ENCODE data around the gene SERPINB2. TPM values are rescaled to one million over a fixed set of nuclear protein-coding genes. Genes with fewer than 3 reads are reported as not detected.

Gene SERPINB2
- total and polyA plus RNA-seq, 2 donors from 2014 or later: not detected

DNA sequence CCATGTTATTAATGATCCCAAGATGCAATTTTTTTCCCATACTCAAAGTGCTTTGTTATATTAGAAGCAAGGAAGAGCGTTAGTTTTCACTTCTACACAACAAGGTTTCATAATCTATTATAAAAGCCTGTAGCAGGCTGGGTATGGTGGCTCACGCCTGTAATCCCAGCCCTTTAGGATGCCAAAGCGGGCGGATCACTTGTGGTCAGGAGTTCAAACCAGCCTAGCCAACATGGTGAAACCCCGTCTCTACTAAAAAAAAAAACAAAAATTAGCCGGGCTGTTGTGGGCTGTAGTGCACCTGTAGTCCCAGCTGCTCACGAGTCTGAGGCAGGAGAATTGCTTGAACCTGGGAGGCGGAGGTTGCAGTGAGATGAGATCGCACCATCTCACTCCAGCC lies 19.0 kb upstream of the SERPINB2 start:
- DNase-seq: no peak
- Histone ChIP-seq H3K4me1 (ENCODE audit: control insufficient read depth in 2 of 3, insufficient read depth in 2 of 3, low read depth in 1 of 3, low read length in 3 of 3) (no peaks in the 10 kb centered on the region), H3K36me3 (ENCODE audit: control insufficient read depth in 2 of 3, insufficient read depth in 3 of 3, low read length in 3 of 3) (no peaks in the 10 kb centered on the region), H3K9me3 (ENCODE audit: control insufficient read depth in 2 of 3, insufficient read depth in 1 of 3, low read length in 3 of 3) (no peaks in the 10 kb centered on the region), H3K9ac (ENCODE audit: low read length in 3 of 3) (no peak overlapping the region), H3K27ac (ENCODE audit: low read depth in 2 of 2, low read length in 2 of 2) (no peak overlapping the region), H3K27me3 (ENCODE audit: control insufficient read depth, insufficient read depth, low read length) (no peaks in the 10 kb centered on the region), H3K4me3 (ENCODE audit: low read length in 3 of 3) (no peak overlapping the region)
- no peak for FAIRE-seq
- intact Hi-C loops (cut with DNase I): no loop called here
- TF ChIP-seq, protein P1, sequence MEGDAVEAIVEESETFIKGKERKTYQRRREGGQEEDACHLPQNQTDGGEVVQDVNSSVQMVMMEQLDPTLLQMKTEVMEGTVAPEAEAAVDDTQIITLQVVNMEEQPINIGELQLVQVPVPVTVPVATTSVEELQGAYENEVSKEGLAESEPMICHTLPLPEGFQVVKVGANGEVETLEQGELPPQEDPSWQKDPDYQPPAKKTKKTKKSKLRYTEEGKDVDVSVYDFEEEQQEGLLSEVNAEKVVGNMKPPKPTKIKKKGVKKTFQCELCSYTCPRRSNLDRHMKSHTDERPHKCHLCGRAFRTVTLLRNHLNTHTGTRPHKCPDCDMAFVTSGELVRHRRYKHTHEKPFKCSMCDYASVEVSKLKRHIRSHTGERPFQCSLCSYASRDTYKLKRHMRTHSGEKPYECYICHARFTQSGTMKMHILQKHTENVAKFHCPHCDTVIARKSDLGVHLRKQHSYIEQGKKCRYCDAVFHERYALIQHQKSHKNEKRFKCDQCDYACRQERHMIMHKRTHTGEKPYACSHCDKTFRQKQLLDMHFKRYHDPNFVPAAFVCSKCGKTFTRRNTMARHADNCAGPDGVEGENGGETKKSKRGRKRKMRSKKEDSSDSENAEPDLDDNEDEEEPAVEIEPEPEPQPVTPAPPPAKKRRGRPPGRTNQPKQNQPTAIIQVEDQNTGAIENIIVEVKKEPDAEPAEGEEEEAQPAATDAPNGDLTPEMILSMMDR (IDR thresholded peaks at IDR 0.05; ENCODE audit: borderline replicate concordance, extremely low read depth, insufficient read depth): no peak

DNA sequence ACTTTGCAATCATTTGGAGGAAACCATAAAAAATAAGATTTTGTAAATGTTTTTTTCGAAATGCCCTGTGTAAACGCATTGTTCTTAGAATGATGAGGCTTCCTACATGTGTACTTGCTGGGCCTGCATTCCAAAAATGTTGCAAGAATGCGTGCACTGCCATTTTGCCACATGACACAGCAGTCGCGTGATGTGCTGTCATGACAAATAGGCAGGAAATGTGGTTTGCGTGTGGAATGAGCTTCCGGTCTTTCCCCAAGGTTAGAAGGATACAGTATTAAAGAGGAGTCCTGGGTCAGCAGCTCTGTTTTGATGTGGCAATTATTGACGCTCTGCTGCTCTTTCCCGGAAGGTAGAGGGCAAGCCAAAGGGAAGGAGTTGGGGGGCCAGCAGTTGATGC lies 18.1 kb upstream of the SERPINB2 start:
- FAIRE-seq: no peak
- H3K27me3 ChIP-seq (ENCODE audit: control insufficient read depth, insufficient read depth, low read length): no peaks in the 10 kb centered on the region
- intact Hi-C loops (cut with DNase I): no loop called here
- no peaks in the 10 kb centered on the region for H3K36me3 ChIP-seq (ENCODE audit: control insufficient read depth in 2 of 3, insufficient read depth in 3 of 3, low read length in 3 of 3)
- no peaks in the 10 kb centered on the region for H3K9me3 ChIP-seq (ENCODE audit: control insufficient read depth in 2 of 3, insufficient read depth in 1 of 3, low read length in 3 of 3)
- TF ChIP-seq, protein P1 (IDR thresholded peaks at IDR 0.05; ENCODE audit: borderline replicate concordance, extremely low read depth, insufficient read depth): no peak
- no peak overlapping the region for H3K27ac ChIP-seq (ENCODE audit: low read depth in 2 of 2, low read length in 2 of 2)
- no peak overlapping the region for H3K4me3 ChIP-seq (ENCODE audit: low read length in 3 of 3)
- no peak for DNase-seq
- H3K4me1 ChIP-seq (ENCODE audit: control insufficient read depth in 2 of 3, insufficient read depth in 2 of 3, low read depth in 1 of 3, low read length in 3 of 3): no peaks in the 10 kb centered on the region
- H3K9ac ChIP-seq (ENCODE audit: low read length in 3 of 3): no peak overlapping the region

DNA sequence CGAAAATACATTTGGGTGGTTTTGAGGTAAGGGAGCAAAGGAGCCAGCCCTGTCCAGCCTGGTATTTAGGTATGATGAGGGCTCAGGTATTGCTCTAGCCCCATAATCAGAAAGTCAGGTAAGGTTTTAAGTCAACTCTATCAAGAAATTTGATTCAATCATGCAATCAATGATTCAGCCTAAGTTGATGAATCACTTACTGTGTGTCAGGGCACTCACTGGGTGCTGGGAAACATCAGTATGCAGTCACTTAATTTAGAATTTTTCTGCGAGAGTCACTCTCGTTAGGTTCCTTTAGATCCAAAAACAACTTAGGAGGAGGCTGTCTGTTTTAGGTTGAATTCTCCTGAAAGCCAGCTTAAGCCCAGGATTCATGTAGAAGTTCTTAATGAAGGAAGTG lies 17.7 kb upstream of the SERPINB2 start:
- no peak overlapping the region for H3K27ac ChIP-seq (ENCODE audit: low read depth in 2 of 2, low read length in 2 of 2)
- H3K27me3 ChIP-seq (ENCODE audit: control insufficient read depth, insufficient read depth, low read length): no peaks in the 10 kb centered on the region
- TF ChIP-seq, protein P1 (IDR thresholded peaks at IDR 0.05; ENCODE audit: borderline replicate concordance, extremely low read depth, insufficient read depth): no peak
- no peaks in the 10 kb centered on the region for H3K9me3 ChIP-seq (ENCODE audit: control insufficient read depth in 2 of 3, insufficient read depth in 1 of 3, low read length in 3 of 3)
- H3K9ac ChIP-seq (ENCODE audit: low read length in 3 of 3): no peak overlapping the region
- H3K36me3 ChIP-seq (ENCODE audit: control insufficient read depth in 2 of 3, insufficient read depth in 3 of 3, low read length in 3 of 3): no peaks in the 10 kb centered on the region
- DNase-seq: no peak
- H3K4me3 ChIP-seq (ENCODE audit: low read length in 3 of 3): no peak overlapping the region
- intact Hi-C loops (cut with DNase I): no loop called here
- no peaks in the 10 kb centered on the region for H3K4me1 ChIP-seq (ENCODE audit: control insufficient read depth in 2 of 3, insufficient read depth in 2 of 3, low read depth in 1 of 3, low read length in 3 of 3)
- FAIRE-seq: no peak

DNA sequence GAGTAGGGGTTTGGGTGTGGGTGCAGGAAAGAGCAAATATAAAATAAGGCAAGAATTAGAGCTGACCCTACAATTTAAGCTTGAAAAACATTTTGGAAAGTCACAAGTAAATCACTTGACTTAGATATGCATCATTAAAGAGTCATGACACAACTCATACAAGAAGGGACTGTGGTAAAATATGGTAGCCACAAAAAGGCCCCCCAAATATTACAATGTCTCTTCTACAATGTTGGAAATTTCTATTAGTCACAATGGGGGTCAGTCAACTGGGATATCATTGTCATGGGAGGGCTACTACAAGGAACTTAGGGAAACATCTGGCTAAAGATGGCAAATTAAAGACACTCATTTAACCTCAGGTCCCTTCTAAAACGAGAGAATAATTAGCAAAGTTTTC lies 15.7 kb upstream of the SERPINB2 start:
- Histone ChIP-seq H3K27me3 (ENCODE audit: control insufficient read depth, insufficient read depth, low read length) (no peaks in the 10 kb centered on the region), H3K4me3 (ENCODE audit: low read length in 3 of 3) (no peak overlapping the region), H3K36me3 (ENCODE audit: control insufficient read depth in 2 of 3, insufficient read depth in 3 of 3, low read length in 3 of 3) (no peaks in the 10 kb centered on the region), H3K9me3 (ENCODE audit: control insufficient read depth in 2 of 3, insufficient read depth in 1 of 3, low read length in 3 of 3) (no peaks in the 10 kb centered on the region), H3K4me1 (ENCODE audit: control insufficient read depth in 2 of 3, insufficient read depth in 2 of 3, low read depth in 1 of 3, low read length in 3 of 3) (no peaks in the 10 kb centered on the region), H3K27ac (ENCODE audit: low read depth in 2 of 2, low read length in 2 of 2) (no peak overlapping the region), H3K9ac (ENCODE audit: low read length in 3 of 3) (no peak overlapping the region)
- intact Hi-C loops (cut with DNase I): no loop called here
- TF ChIP-seq, protein P1 (IDR thresholded peaks at IDR 0.05; ENCODE audit: borderline replicate concordance, extremely low read depth, insufficient read depth): no peak
- no peak for DNase-seq
- no peak for FAIRE-seq
